KMS-11 (cell line): ENCODE measurements around the gene SELENOO.

Experiments used
- H2AFZ ChIP-seq: fragments of 200-600 bp; sonication (generic); 2 replicates; pipeline ENCODE4 v1.6.1; 2016; ENCODE audit warnings: antibody characterized with exemption, mixed run types, low read depth
- H3K27ac ChIP-seq: fragments of 200-600 bp; sonication (generic); 2 replicates; pipeline ENCODE4 v1.6.1; 2016; ENCODE audit warnings: mild to moderate bottlenecking, mixed run types
- H3K27me3 ChIP-seq: fragments of 200-600 bp; sonication (generic); 2 replicates; pipeline ENCODE4 v1.6.1; 2017; ENCODE audit warnings: mild to moderate bottlenecking, low read depth, mixed run types, moderate library complexity; ENCODE audit not compliant: insufficient read depth
- H3K36me3 ChIP-seq: fragments of 200-600 bp; sonication (generic); 2 replicates; pipeline ENCODE4 v1.6.1; 2017; ENCODE audit warnings: mild to moderate bottlenecking, mixed run types; ENCODE audit not compliant: insufficient read depth
- H3K4me1 ChIP-seq: fragments of 200-600 bp; sonication (generic); 2 replicates; pipeline ENCODE4 v1.6.1; 2016; ENCODE audit warnings: mild to moderate bottlenecking, low read depth, mixed run types; ENCODE audit not compliant: poor library complexity, severe bottlenecking
- H3K4me2 ChIP-seq: fragments of 200-600 bp; sonication (generic); 2 replicates; pipeline ENCODE4 v1.7.0; 2016; ENCODE audit warnings: mild to moderate bottlenecking, mixed run types
- H3K4me3 ChIP-seq: fragments of 200-600 bp; sonication (generic); IDR thresholded peaks from 2 replicates; pipeline ENCODE4 v1.6.1; 2017; ENCODE audit warnings: low read depth, low read length, mixed read lengths; ENCODE audit not compliant: insufficient read depth
- H3K79me2 ChIP-seq: fragments of 200-600 bp; sonication (generic); 2 replicates; pipeline ENCODE4 v1.6.1; 2016; ENCODE audit warnings: low read depth, mixed run types; ENCODE audit not compliant: insufficient read depth
- H3K9ac ChIP-seq: fragments of 200-600 bp; sonication (generic); 2 replicates; pipeline ENCODE4 v1.6.1; 2016; ENCODE audit warnings: mild to moderate bottlenecking, mixed run types
- H4K20me1 ChIP-seq: fragments of 200-600 bp; sonication (generic); 2 replicates; pipeline ENCODE4 v1.6.1; 2016; ENCODE audit warnings: mild to moderate bottlenecking, mixed run types; ENCODE audit not compliant: insufficient read depth
- TF ChIP-seq, protein P1 (sequence below): fragments of 200-600 bp; sonication (generic); conservative IDR thresholded peaks from 2 replicates; pipeline ENCODE4 v1.6.1; 2017; ENCODE audit warnings: low read depth, mild to moderate bottlenecking, antibody characterized with exemption, low read length, moderate library complexity, mixed read lengths

SELENOO gene

DNA sequence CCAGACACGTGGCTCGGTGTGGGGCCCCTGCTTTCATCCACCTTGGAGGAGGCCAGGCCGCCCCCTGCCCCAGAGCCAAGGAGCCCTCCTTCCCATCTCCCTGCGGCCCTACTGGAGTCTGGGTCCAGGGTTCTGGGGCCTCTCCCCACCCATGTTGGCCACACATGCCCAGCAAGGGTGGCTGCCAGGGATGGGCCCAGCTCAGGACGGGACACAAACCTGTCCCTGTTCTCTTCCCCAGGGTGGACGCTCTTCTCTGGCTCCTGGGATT, 25.7 kb upstream of the SELENOO start:
- H3K27me3 ChIP-seq = no peaks in the 10 kb centered on the region
- no peak overlapping the region for H3K4me2 ChIP-seq
- no peak overlapping the region for H3K27ac ChIP-seq
- no peak overlapping the region for H2AFZ ChIP-seq
- no peak overlapping the region for H3K4me3 ChIP-seq
- TF ChIP-seq, protein P1, sequence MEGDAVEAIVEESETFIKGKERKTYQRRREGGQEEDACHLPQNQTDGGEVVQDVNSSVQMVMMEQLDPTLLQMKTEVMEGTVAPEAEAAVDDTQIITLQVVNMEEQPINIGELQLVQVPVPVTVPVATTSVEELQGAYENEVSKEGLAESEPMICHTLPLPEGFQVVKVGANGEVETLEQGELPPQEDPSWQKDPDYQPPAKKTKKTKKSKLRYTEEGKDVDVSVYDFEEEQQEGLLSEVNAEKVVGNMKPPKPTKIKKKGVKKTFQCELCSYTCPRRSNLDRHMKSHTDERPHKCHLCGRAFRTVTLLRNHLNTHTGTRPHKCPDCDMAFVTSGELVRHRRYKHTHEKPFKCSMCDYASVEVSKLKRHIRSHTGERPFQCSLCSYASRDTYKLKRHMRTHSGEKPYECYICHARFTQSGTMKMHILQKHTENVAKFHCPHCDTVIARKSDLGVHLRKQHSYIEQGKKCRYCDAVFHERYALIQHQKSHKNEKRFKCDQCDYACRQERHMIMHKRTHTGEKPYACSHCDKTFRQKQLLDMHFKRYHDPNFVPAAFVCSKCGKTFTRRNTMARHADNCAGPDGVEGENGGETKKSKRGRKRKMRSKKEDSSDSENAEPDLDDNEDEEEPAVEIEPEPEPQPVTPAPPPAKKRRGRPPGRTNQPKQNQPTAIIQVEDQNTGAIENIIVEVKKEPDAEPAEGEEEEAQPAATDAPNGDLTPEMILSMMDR = no peak
- no peaks in the 10 kb centered on the region for H4K20me1 ChIP-seq
- H3K79me2 ChIP-seq = no peaks in the 10 kb centered on the region
- no peak overlapping the region for H3K9ac ChIP-seq
- H3K4me1 ChIP-seq = no peaks in the 10 kb centered on the region
- H3K36me3 ChIP-seq = no peaks in the 10 kb centered on the region

DNA sequence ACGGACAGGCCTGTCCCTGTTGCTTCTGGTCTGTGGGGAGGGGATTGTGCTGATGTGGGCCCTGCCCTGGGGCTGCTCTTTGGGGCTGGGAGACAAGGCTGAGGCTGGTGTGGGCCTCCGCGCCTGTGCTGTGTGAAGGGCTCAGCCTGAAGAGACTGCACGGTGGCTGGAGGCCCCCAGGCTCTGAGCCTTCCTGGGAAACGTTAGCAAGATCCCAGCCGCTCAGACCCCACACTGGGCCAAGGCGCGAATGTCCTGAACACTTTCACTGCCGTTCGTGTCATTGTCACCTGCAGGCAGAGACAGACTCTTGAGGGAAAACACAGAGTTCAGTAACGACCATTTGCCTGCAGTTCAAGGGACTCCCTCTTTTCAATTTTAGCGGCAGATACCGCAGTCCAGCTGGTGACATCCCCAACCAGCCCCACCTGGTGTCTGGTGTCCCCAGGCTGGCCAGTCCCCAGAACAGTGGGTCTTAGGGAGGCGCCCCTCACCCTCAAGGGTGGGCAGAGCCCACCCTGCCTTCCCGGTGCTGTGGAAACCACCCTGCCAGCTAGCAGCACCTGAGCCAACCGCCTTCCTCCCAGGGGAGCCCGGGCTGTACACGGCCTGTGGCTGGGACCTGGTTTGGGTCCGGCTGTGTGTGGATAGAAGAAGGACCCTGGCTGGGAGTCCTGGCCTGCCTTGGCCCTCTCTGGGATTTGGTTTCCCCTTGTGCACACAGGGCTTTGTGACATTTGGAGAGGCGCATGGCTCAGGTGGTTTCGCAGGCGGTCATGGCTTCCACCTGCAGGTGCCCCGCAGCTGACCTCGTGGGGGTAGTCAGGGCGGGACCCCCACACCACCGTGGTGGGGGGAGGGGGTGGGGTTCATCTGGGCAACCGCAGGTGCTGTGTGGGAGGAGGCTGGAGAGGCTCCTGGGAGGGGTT, 24.6 kb upstream of the SELENOO start:
- no peak overlapping the region for H3K4me2 ChIP-seq
- H3K36me3 ChIP-seq = no peaks in the 10 kb centered on the region
- no peaks in the 10 kb centered on the region for H4K20me1 ChIP-seq
- H3K27ac ChIP-seq = no peak overlapping the region
- H3K4me1 ChIP-seq = no peaks in the 10 kb centered on the region
- H3K27me3 ChIP-seq = no peaks in the 10 kb centered on the region
- no peak overlapping the region for H3K4me3 ChIP-seq
- no peaks in the 10 kb centered on the region for H3K79me2 ChIP-seq
- TF ChIP-seq, protein P1 = no peak
- H3K9ac ChIP-seq = no peak overlapping the region
- H2AFZ ChIP-seq = no peak overlapping the region

DNA sequence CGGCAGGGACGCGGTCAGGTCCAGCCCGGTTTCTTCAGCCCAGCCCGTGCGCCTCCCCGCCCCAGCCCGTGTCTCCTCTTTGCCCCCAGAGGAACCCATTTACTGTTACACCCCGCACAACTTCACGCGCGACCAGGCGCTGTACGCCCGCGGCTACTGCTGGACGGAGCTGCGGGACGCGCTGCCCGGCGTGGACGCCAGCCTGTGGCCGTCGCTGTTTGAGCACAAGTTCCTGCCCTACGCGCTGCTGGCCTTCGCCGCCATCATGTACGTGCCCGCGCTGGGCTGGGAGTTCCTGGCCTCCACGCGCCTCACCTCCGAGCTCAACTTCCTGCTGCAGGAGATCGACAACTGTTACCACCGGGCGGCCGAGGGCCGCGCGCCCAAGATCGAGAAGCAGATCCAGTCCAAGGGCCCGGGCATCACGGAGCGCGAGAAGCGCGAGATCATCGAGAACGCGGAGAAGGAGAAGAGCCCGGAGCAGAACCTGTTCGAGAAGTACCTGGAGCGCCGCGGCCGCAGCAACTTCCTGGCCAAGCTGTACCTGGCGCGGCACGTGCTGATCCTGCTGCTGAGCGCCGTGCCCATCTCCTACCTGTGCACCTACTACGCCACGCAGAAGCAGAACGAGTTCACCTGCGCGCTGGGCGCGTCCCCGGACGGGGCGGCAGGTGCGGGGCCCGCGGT, 23.8 kb upstream of the SELENOO start:
- Histone ChIP-seq H4K20me1 (no peaks in the 10 kb centered on the region), H3K4me2 (no peak overlapping the region), H3K4me3 (no peak overlapping the region), H2AFZ (no peak overlapping the region), H3K9ac (no peak overlapping the region), H3K4me1 (no peaks in the 10 kb centered on the region), H3K27me3 (no peaks in the 10 kb centered on the region), H3K27ac (no peak overlapping the region), H3K36me3 (no peaks in the 10 kb centered on the region), H3K79me2 (no peaks in the 10 kb centered on the region)
- TF ChIP-seq, protein P1 = no peak

DNA sequence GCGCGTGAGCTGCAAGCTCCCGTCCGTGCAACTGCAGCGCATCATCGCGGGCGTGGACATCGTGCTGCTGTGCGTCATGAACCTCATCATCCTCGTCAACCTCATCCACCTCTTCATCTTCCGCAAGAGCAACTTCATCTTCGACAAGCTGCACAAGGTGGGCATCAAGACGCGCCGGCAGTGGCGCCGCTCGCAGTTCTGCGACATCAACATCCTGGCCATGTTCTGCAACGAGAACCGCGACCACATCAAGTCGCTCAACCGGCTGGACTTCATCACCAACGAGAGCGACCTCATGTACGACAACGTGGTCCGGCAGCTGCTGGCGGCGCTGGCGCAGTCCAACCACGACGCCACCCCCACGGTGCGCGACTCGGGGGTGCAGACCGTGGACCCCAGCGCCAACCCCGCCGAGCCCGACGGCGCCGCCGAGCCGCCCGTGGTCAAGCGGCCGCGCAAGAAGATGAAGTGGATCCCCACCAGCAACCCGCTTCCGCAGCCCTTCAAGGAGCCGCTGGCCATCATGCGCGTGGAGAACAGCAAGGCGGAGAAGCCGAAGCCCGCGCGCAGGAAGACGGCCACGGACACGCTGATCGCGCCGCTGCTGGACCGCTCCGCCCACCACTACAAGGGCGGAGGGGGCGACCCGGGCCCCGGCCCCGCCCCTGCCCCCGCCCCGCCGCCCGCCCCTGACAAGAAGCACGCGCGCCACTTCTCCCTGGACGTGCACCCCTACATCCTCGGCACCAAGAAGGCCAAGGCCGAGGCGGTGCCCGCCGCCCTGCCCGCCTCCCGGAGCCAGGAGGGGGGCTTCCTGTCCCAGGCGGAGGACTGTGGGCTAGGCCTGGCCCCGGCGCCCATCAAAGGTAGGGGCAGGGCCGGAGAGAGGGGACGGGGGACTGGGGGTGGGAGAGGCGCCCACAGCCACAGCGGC, 23.0 kb upstream of the SELENOO start:
- TF ChIP-seq, protein P1 = no peak
- H4K20me1 ChIP-seq = no peaks in the 10 kb centered on the region

More for the DNA sequence above, 23.0 kb upstream of the SELENOO start:
- no peak overlapping the region for H2AFZ ChIP-seq
- H3K4me2 ChIP-seq = no peak overlapping the region
- H3K4me3 ChIP-seq = no peak overlapping the region
- H3K4me1 ChIP-seq = no peaks in the 10 kb centered on the region
- no peak overlapping the region for H3K9ac ChIP-seq
- no peak overlapping the region for H3K27ac ChIP-seq
- H3K79me2 ChIP-seq = no peaks in the 10 kb centered on the region
- no peaks in the 10 kb centered on the region for H3K36me3 ChIP-seq
- no peaks in the 10 kb centered on the region for H3K27me3 ChIP-seq
